ENCODE results near the gene GPR143. TPM values are rescaled to one million over a fixed set of nuclear protein-coding genes. Genes with fewer than 3 reads are reported as not detected.

GPR143 gene
- total RNA-seq, 6 experiments from 2014 or later, result not detected

DNA sequence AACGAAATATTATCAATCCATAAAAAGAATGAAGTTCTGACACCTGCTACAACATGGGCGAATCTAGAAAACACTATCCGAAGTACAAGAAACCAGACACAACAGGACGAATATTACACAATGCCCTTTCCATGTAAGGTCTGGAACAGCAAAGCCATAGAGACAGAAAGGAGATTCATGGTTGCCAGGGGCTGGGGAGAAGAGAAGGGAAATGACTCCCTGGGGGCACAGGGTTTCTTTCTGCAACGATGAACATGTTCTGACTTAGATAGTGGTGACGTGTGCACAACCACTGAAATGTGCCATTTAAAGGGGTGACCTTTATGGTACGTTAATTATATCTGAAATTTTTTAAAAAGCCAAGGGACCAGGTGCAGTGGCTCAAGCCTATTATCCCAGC, 28.3 kb downstream of the GPR143 start:
- TF ChIP-seq, protein P1, sequence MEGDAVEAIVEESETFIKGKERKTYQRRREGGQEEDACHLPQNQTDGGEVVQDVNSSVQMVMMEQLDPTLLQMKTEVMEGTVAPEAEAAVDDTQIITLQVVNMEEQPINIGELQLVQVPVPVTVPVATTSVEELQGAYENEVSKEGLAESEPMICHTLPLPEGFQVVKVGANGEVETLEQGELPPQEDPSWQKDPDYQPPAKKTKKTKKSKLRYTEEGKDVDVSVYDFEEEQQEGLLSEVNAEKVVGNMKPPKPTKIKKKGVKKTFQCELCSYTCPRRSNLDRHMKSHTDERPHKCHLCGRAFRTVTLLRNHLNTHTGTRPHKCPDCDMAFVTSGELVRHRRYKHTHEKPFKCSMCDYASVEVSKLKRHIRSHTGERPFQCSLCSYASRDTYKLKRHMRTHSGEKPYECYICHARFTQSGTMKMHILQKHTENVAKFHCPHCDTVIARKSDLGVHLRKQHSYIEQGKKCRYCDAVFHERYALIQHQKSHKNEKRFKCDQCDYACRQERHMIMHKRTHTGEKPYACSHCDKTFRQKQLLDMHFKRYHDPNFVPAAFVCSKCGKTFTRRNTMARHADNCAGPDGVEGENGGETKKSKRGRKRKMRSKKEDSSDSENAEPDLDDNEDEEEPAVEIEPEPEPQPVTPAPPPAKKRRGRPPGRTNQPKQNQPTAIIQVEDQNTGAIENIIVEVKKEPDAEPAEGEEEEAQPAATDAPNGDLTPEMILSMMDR (IDR thresholded peaks at IDR 0.05), result no peak
- H3K27me3 Mint-ChIP-seq (ENCODE audit: insufficient read depth), result peaks cover 4% of the 10 kb centered on the region; the same call in 1 of the 2 replicates
- H3K4me1 Mint-ChIP-seq (ENCODE audit: low read depth), result no peaks in the 10 kb centered on the region
- H3K9me3 Mint-ChIP-seq, result peaks cover 6% of the 10 kb centered on the region; the same call in 1 of the 2 replicates
- no peaks in the 10 kb centered on the region for H3K36me3 Mint-ChIP-seq (ENCODE audit: low read depth)
- H3K27ac Mint-ChIP-seq, result no peak overlapping the region
- DNase-seq, result no peak
- no peak overlapping the region for H3K4me3 Mint-ChIP-seq

DNA sequence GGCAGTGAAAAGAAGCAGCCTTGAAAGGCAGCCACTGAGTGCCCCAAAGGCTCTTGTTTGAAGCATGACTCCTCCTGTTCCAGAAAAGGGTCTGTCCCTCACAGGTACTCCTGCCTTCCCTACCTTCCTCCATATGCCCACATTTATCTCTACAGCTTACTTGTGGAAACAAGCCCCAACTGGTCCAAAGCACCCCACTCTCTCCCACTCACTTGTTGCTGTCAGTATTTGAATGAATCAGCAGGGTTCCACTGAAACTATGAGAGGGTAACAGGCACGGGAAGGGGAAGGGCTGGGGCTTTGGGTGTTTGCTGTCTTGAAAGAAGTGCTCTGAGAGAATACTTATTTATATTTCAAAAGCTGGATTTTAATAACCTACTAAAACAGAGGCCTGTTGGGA, 34.9 kb downstream of the GPR143 start:
- H3K4me1 Mint-ChIP-seq (ENCODE audit: low read depth), result peaks cover 8% of the 10 kb centered on the region; the same call in 1 of the 2 replicates
- H3K27me3 Mint-ChIP-seq (ENCODE audit: insufficient read depth), result peaks cover 4% of the 10 kb centered on the region; the same call in 1 of the 2 replicates
- H3K36me3 Mint-ChIP-seq (ENCODE audit: low read depth), result no peaks in the 10 kb centered on the region; the same call in 1 of the 2 replicates
- no peak overlapping the region for H3K4me3 Mint-ChIP-seq
- no peak overlapping the region for H3K27ac Mint-ChIP-seq
- peaks cover 15% of the 10 kb centered on the region for H3K9me3 Mint-ChIP-seq
- TF ChIP-seq, protein P1 (IDR thresholded peaks at IDR 0.05), result no peak
- DNase-seq, result no peak

DNA sequence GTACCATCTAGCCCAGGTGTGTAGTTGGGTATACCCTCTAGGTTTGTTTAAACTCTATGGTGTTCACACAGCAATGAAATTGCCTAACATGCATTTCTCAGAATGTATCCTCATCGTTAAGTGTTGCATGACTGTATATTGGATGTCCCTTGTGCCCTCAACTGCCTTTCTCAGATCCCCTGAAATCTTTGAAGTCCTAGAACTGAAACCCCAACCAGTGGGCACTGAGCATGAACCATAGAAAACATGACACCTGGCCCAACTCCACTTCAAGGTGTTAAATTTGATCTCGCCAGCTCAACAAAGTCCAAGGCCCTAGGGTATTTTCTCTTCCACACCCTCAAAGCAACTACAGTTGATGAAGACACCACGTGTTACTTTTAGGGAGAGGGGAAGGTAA, 35.6 kb downstream of the GPR143 start:
- Mint-ChIP-seq H3K4me3 (no peak overlapping the region), H3K36me3 (ENCODE audit: low read depth) (no peaks in the 10 kb centered on the region; the same call in 1 of the 2 replicates), H3K9me3 (peaks cover 11% of the 10 kb centered on the region), H3K27me3 (ENCODE audit: insufficient read depth) (no peaks in the 10 kb centered on the region), H3K4me1 (ENCODE audit: low read depth) (peaks cover 8% of the 10 kb centered on the region; the same call in 1 of the 2 replicates), H3K27ac (no peak overlapping the region)
- TF ChIP-seq, protein P1 (IDR thresholded peaks at IDR 0.05), result no peak
- no peak for DNase-seq

DNA sequence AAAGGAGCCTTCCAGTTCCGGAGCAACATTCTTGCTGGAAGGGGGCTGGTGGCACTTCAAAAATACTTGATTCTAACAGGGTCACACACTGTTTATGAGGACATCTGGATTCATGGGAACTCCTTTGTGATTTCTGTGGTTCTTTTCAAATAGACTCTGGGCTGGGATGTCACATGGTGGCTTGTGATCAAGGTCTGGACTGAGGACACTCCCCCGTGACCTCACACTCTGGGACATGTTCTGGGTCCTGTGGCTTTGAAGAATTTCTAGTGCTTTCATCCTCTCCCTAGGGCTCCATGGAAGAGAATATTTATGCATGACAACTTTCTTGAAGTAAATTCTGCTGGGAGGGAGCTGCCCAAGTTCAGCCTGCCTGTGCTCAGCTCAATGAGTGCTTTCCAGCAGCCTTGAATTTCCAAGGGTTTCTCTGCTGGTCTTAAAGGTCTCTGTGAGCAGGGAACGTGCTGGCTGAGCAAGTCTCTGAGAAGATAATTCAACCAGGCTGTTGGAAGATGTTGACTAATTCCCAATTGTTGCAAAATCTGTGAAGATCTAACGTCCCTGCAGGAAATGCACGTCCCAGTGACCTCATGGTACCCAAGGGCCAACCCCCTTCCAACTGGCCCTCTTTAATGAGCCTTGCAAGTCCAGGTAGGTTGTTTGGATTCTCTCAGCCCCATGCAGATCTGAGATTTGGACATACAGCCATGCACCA, 36.3 kb downstream of the GPR143 start:
- Mint-ChIP-seq H3K27ac (no peak overlapping the region), H3K9me3 (peaks cover 8% of the 10 kb centered on the region; the same call in 1 of the 2 replicates)
- no peak for DNase-seq

DNA sequence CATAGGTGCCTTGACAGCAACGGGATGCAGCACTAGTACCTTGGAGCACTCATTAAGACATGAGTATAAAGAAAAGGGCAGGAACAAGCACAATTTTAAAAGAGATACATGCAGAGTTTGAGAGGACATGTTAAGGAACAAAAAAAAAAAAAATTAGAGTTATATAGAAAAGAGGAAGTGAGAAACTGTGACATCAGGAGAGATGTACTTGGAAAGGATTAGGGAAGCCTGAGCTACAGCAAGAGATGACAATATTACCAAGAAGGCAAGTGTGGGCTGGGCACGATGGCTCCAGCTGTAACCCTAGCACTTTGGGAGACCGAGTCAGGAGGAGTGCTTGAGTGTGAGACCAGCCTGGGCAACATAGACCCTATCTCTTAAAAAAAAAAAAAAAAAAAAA, 37.4 kb downstream of the GPR143 start:
- Mint-ChIP-seq H3K4me3 (no peak overlapping the region), H3K27ac (no peak overlapping the region), H3K9me3 (peaks cover 8% of the 10 kb centered on the region; the same call in 1 of the 2 replicates), H3K36me3 (ENCODE audit: low read depth) (peaks cover 2% of the 10 kb centered on the region; the same call in 1 of the 2 replicates), H3K4me1 (ENCODE audit: low read depth) (peaks cover 8% of the 10 kb centered on the region; the same call in 1 of the 2 replicates), H3K27me3 (ENCODE audit: insufficient read depth) (no peaks in the 10 kb centered on the region)
- no peak for DNase-seq
- TF ChIP-seq, protein P1 (IDR thresholded peaks at IDR 0.05), result no peak

More for the DNA sequence above, 36.3 kb downstream of the GPR143 start:
- H3K4me3 Mint-ChIP-seq, result no peak overlapping the region
- no peaks in the 10 kb centered on the region; the same call in 1 of the 2 replicates for H3K36me3 Mint-ChIP-seq (ENCODE audit: low read depth)
- H3K4me1 Mint-ChIP-seq (ENCODE audit: low read depth), result peaks cover 8% of the 10 kb centered on the region; the same call in 1 of the 2 replicates
- H3K27me3 Mint-ChIP-seq (ENCODE audit: insufficient read depth), result no peaks in the 10 kb centered on the region
- TF ChIP-seq, protein P1 (IDR thresholded peaks at IDR 0.05), result no peak

Data from HFFc6 (cell line).